NCI-H1105 treated with DMSO at 0.1 percent for 48 hours (cell line): Measurements from ENCODE around the gene ALAS2.
"Not testable (repeated sequence)": the region's sequence is repeated elsewhere in the genome, so short reads cannot be mapped to it uniquely, and the experiment has no call there.

Source experiments
- DNase-seq: peaks from one replicate; lab custom pipeline; 2025; lab: John Stamatoyannopoulos, UW

Gene ALAS2

DNA sequence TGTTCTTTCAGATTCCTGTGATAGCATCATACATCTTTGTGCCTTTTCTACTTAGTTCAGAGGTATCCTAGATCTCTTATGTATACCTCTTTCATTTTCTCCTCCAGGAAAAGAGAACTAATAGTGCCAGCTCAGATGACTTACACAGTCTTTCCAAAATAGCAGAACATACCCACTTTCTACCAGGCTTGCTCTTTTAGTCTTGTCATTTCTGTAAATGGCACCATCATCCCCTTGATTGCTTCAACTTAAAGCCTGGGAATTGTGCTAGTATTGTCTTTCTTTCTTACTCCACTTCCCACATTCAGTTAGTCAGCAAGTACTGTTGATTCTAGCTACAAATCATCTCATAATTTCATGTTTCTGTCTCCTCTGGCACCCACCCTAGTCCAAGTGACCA, 25.5 kb downstream of the ALAS2 start:
- no peak for DNase-seq

- no peak for DNase-seq
These were observed 26.5 kb downstream of the ALAS2 start for GRCh38 chrX:55004231-55004630.

- DNase-seq = peak; percentile 85
These were observed 30.8 kb downstream of the ALAS2 start, which contains the start of gene APEX2 for GRCh38 chrX:54999717-55000598. Gene APEX2, plus strand, starts transcription at chrX:55000363. Its CDS starts 60 bp downstream, at chrX:55000423.

- DNase-seq = no peak
These were observed 35.2 kb downstream of the ALAS2 start for GRCh38 chrX:54995621-54996020.

DNA sequence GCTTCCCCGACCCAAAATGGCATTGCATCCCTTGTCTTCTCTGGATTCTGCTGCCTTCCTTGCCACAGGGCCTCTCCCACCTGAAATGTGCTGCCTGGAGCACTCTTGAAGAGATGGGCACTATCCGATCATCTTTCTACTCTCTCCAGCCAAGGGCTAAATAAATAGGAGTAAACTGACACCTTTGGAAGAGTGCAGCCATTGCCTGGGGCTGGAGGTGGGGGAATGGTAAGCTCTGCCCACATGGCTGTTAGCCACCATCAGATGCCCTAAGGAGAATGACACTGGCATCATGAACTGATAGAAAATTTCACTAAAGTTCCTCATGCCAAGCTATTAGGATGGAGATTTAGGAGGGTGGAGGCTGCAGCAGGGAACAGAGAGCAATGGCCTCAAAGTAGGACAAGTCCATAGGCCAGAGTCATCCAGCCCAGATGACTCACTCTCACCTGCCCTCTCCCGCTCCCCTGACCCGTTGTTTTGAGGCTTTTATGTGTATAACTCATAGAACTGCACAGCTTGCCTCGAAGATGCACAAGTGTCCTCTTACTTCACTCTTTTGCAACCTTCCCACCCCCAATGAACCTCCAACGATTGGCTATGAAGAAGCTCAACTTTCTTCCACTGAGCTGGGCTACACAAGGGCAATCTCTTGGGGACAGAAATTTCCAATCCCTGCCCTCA, 36.0 kb downstream of the ALAS2 start:
- DNase-seq = no peak

DNA sequence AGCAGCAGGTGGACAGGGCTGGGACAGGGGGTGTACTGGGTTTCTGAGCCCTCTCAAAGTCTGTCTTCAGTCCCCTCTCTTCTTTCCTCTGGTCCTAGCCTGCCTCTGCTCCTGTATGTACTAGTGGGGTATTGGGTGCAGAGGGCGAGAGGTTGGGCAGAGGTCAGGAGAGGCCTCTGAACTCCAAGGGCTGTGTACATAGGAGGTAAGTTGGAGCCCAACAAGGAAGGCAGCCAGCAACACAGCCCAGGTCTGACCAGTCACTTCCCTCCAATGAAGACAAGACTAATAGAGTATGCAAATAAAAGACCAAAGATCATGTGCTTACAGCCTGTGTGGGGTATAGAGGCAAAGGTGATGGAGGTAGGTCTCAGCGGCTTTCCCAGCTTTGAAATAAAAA, 36.7 kb downstream of the ALAS2 start, which contains the start of gene PFKFB1:
TSS of gene PFKFB1 (minus strand) at position 90 of the 400 bp plus-strand sequence. CDS start 181 bp downstream, outside the sequence.
- DNase-seq = no peak

DNA sequence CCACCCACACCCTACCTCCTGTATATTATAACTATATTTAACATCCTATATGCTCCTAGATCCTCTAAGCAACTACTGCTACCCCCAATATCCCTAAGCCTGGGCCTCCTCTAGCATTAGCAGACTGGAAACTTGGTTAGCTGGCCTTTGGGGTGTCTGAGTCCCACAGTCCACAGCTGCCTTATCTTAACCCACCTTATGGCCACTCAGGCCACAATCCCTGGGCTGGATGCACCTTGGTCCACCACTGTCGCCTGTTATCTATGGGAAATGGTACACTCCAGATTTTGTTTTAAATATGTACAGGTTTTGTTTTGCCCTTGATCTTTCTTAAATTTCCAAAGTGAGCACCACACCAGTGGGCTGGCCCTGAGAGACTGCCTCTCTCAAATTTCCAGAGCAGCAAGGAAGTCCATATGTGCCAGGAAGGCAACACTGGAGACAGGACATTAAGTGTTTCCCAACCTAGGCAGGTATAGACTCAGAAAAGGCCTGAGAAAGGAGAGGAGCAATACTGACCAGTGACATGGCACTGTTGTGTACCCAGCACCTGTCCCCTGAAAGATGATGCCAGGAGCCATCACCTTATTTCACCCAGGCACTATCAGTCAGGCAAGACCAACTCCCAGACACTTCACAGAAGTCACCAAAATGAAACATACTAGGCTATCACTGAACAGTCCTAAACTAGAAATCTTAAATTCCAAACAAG, 37.7 kb downstream of the ALAS2 start:
- no peak for DNase-seq

GRCh38 chrX:54991706-54992105, 39.1 kb downstream of the ALAS2 start:
- no peak for DNase-seq

GRCh38 chrX:54983306-54983705, 47.5 kb downstream of the ALAS2 start:
- not testable (repeated sequence) for DNase-seq

GRCh38 chrX:54980334-54980733, 50.4 kb downstream of the ALAS2 start:
- no peak for DNase-seq

GRCh38 chrX:54979432-54979831, 51.3 kb downstream of the ALAS2 start:
- DNase-seq = no peak

DNA sequence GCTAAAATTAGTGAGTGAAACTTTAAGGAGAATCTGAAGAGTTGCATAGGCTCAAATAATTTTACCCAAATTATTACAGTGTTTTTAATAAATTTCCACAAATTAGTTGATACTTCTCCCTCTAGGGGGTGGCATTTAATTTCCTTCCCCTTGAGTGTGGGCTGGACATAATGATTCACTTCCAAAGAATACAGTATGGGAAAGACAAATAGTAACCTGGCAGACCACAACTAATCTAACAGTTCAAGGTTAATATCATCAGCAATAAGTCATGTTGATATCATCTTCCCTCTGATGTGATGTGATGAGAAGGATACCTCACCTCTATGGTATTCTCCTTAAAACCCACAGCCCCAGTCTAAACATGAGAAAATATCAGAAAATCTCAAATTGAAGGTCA, 52.3 kb downstream of the ALAS2 start:
- DNase-seq = no peak

DNA sequence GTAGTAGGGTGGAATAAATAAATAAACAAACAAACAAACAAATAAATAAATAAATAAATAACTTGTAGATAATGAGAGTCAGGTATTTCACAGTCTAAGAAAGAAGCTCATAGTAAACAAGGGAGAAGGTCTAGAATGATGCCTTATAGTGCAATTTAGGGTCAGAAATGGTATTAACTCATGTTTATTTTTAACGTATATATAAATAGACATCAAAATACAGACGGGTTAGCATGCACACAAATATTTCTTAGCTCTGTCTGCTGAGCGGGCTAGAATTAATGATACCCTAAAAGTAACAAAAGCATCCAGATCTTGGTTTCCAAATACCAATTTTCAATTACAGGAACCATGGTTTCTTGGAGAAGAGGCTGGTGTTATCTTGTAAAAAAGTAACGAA, 53.4 kb downstream of the ALAS2 start:
- no peak for DNase-seq

DNA sequence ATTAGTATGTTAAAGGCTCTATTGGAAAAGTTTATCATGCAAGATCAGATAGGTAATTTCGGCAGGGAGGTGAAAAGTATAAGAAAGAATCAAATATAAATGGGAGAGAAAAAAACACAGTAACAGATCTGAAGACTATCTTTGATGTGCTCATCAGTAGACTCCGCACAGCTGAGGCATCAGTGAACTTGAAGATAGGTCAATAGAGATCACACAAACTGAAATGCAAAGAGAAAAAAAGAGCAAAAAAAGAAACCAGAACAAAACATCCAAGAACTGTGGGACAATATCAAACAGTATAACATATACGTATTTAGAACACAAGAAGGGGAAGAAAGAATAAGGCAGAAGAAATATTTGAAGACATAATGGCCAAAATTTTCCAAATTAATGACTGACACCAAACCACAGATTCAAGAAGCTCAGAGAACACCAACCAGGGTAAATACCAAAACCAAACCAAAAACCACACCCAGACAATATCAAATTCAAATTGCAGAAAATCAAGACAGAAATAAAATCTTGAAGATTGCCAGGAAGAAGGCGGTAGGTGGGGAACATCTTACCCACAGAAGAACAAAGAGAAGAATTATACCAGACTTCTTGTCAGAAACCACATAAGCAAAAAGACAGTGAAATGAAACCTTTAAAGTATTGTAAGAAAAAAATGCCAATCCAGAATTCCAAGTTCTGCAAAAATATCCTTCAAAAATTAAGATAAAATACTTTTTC, 65.8 kb downstream of the ALAS2 start:
- no peak for DNase-seq

DNA sequence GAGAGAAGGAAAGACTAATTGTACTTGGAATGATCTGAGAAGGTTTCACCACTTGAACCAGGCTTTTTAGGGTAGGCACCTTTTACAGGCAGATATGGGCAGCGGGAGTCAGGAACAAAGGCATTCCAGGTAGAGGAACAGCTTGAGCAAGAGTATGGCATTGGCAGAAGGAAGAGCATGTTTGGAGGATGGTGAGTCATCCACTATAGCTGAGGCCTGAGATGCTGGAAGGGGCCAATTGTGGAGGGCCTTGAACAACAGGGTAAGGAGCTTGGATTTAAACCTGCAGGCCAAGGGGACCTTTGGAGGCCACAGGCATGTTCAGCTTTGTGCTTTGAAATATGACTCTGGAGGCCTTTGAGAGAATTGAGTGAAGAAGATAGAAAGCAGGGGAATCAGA, 69.0 kb downstream of the ALAS2 start:
- DNase-seq = no peak
